HUES64 (cell line): ENCODE measurements around the gene ZNF276.
"Not testable (repeated sequence)": the region's sequence is repeated elsewhere in the genome, so short reads cannot be mapped to it uniquely, and the experiment has no call there.

Experiments used
- H3K27ac ChIP-seq: 2 replicates; pipeline ENCODE4 v1.7.0; 2013; ENCODE audit warnings: low read depth, low read length, inconsistent platforms
- H3K27me3 ChIP-seq: 2 replicates; pipeline ENCODE4 v1.6.1; 2013; ENCODE audit warnings: mild to moderate bottlenecking, low read length; ENCODE audit not compliant: insufficient read depth
- H3K36me3 ChIP-seq: 2 replicates; pipeline ENCODE4 v1.6.1; 2013; ENCODE audit warnings: mild to moderate bottlenecking, low read length; ENCODE audit not compliant: insufficient read depth
- H3K4me1 ChIP-seq: 2 replicates; pipeline ENCODE4 v1.6.1; 2013; ENCODE audit warnings: mild to moderate bottlenecking, low read length, moderate library complexity; ENCODE audit not compliant: insufficient read depth
- H3K4me3 ChIP-seq: 2 replicates; pipeline ENCODE4 v1.5.1; 2013; ENCODE audit warnings: mild to moderate bottlenecking, low read length, moderate library complexity
- H3K9ac ChIP-seq: 2 replicates; pipeline ENCODE4 v1.6.1; 2013; ENCODE audit warnings: mild to moderate bottlenecking, low read depth, low read length
- H3K9me3 ChIP-seq: 2 replicates; pipeline ENCODE4 v1.6.1; 2013; ENCODE audit warnings: low read depth, low read length; ENCODE audit not compliant: insufficient read depth
- WGBS: fragments of 150-250, 120-280 bp; methylation state at CpG from one replicate; pipeline ENCODE4 v1.1.7; 2013; ENCODE audit warnings: missing lambda C conversion rate; 5-methylcytosine and 5-hydroxymethylcytosine counted together

ZNF276 gene

GRCh38 chr16:89697161-89697615 lies 24.1 kb upstream of the ZNF276 start:
- H3K36me3 ChIP-seq, result peaks cover 48% of the 10 kb centered on the region
- H3K27me3 ChIP-seq, result no peaks in the 10 kb centered on the region
- peaks cover 6% of the 10 kb centered on the region; the same call in 1 of the 2 replicates for H3K4me1 ChIP-seq
- H3K9me3 ChIP-seq, result no peaks in the 10 kb centered on the region
- H3K9ac ChIP-seq, result no peak overlapping the region
- H3K27ac ChIP-seq, result no peak overlapping the region
- H3K4me3 ChIP-seq, result no peak overlapping the region
- 94% methylated on average over 19 of the region's 19 CpGs for WGBS

DNA sequence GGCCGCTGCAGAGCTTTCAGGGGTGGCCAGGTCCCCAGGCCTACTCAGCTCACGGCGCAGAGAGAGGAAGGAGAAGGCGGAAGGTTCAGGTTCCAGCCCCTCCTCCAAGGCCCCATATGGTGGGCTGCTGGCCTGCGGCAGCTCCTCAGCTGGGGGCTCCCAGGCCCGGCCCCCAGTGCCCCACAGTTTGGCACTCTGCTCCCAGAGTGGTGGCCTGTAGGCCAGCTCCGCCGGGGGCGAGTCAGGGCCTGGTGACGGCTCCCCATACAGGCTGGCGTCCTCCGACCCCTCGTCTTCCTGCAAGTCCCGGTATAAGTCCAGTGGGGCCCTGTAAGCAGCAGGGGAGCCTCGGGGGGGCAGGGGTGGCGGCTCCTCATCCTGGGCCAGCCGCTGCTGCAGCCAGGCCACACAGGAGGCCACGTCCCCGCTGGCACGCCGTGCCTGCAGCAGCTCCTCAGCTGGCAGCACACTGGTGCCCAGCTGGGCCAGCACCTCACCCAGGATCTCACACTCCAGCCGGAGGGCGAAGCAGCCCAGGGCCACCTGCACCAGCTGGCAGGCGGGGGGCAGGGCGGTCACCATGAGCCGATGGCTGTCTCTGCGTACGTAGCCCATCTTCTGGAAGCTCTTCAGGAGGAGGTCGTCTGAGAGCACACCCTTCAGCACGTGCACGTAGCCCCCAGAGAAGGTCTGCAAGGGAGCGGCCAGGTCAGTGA lies 23.6 kb upstream of the ZNF276 start:
- Histone ChIP-seq H3K9ac (no peak overlapping the region), H3K27ac (no peak overlapping the region), H3K27me3 (no peaks in the 10 kb centered on the region), H3K4me3 (no peak overlapping the region), H3K9me3 (no peaks in the 10 kb centered on the region), H3K36me3 (peaks cover 43% of the 10 kb centered on the region), H3K4me1 (peaks cover 6% of the 10 kb centered on the region; the same call in 1 of the 2 replicates)
- WGBS, result 94% methylated on average over 32 of the region's 32 CpGs

DNA sequence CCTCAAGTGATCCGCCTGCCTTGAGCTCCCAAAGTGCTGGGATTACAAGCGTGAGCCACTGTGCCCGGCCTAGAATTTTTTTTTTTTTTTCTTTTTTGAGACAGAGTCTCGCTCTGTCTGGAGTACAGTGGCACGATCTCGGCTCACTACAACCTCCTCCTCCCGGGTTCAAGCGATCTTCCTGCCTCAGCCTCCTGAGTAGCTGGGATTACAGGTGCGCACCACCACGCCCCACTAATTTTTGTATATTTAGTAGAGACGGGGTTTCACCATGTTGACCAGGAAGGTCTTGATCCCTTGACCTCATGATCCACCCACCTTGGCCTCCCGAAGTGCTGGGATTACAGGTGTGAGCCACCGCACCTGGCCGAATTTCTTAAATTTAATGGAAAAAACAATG lies 22.6 kb upstream of the ZNF276 start:
- not testable (repeated sequence) for H3K27me3 ChIP-seq, H3K4me1 ChIP-seq, H3K9me3 ChIP-seq, H3K27ac ChIP-seq, H3K4me3 ChIP-seq, H3K9ac ChIP-seq
- peaks cover 35% of the 10 kb centered on the region for H3K36me3 ChIP-seq
- WGBS, result 98% methylated on average over 14 of the region's 14 CpGs

- Histone ChIP-seq H3K27ac (peak overlapping the region; percentile 77; the same call in 1 of the 2 replicates), H3K9ac (peak overlapping the region; percentile 39; the same call in 1 of the 2 replicates), H3K4me3 (peak overlapping the region; percentile 42), H3K36me3 (peaks cover 28% of the 10 kb centered on the region; the same call in 1 of the 2 replicates)
- H3K4me1 ChIP-seq, H3K27me3 ChIP-seq, H3K9me3 ChIP-seq: not testable (repeated sequence)
- 71% methylated on average over 18 of the region's 18 CpGs for WGBS
Observed at GRCh38 chr16:89699629-89700099, 21.7 kb upstream of the ZNF276 start.

GRCh38 chr16:89700100-89700648 lies 21.2 kb upstream of the ZNF276 start:
- H3K9ac ChIP-seq, result peak overlapping the region; percentile 54
- H3K36me3 ChIP-seq, result peaks cover 25% of the 10 kb centered on the region; the same call in 1 of the 2 replicates
- H3K4me3 ChIP-seq, result peak overlapping the region; percentile 87
- H3K27ac ChIP-seq, result peak overlapping the region; percentile 77; the same call in 1 of the 2 replicates
- no peaks in the 10 kb centered on the region for H3K9me3 ChIP-seq
- 1% methylated on average over 30 of the region's 30 CpGs for WGBS
- H3K27me3 ChIP-seq, result peaks cover 3% of the 10 kb centered on the region; the same call in 1 of the 2 replicates
- peaks cover 6% of the 10 kb centered on the region; the same call in 1 of the 2 replicates for H3K4me1 ChIP-seq

- H3K4me1 ChIP-seq, result peaks cover 6% of the 10 kb centered on the region; the same call in 1 of the 2 replicates
- peak overlapping the region; percentile 74; the same call in 1 of the 2 replicates for H3K27ac ChIP-seq
- H3K4me3 ChIP-seq, result peak overlapping the region; percentile 87
Observed at GRCh38 chr16:89700649-89701424, 20.5 kb upstream of the ZNF276 start.

DNA sequence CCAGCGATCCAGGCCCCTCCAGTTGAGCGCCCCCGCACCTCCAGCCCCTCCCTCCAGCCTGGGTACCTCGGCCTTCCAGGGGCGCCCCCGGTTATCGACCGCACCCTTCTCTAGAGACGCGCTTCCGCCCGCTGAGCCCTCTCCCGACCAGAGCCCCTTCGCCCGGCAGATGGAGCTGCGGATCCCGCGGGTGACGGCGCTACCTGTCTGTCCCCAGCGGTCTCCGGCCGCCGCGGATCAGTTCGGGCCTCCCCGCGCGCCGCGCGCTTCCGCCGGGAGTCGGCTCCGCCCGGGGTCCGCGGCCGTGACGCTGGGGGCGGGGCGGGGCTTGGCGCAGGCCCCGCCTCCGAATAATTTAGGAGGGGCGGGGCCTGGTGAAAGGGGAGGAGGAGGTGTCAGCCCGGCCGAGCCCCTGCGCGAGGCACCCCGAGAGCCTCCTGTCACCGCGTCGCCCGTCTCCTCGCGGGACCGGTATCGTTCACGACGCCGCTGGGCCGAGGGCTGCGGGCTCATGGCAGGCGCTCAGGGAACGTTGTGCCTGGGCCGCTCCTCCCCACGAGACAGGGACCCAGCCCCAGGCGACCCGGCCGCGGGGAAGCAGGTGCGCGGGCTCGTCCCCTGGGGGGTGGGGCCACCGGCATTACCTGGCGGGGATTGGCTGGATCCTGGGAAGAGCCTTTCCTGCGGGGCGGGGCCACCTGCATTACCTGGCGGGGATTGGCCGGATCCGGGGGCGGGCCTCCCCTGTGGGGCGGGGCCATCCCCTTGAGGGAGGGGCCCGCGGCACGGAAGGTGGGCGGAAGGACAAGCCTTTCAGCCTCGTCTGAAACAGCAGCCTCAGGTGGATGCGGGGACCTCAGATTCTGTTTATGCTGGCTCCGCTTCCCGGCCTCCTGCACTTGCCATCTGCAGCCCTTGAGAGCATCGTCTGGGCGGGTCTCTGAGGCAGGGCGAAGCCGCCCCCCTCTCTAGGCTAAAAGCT lies 19.6 kb upstream of the ZNF276 start, which contains the start of gene SPATA2L:
Gene SPATA2L, minus strand, starts transcription at position 281 of the 982 bp plus-strand sequence. CDS start 473 bp downstream, outside the sequence.
- Histone ChIP-seq H3K9ac (peak within 1 kb of the TSS; percentile 54), H3K9me3 (no peaks in the 10 kb centered on the region), H3K27ac (peak within 1 kb of the TSS; percentile 74; the same call in 1 of the 2 replicates), H3K4me1 (peaks cover 6% of the 10 kb centered on the region; the same call in 1 of the 2 replicates), H3K36me3 (peaks cover 15% of the 10 kb centered on the region; the same call in 1 of the 2 replicates), H3K27me3 (peaks cover 3% of the 10 kb centered on the region; the same call in 1 of the 2 replicates), H3K4me3 (peak within 1 kb of the TSS; percentile 87)
- WGBS, result under 1% methylated on average over 97 of the region's 97 CpGs

More at GRCh38 chr16:89700649-89701424, 20.5 kb upstream of the ZNF276 start:
- peaks cover 3% of the 10 kb centered on the region; the same call in 1 of the 2 replicates for H3K27me3 ChIP-seq
- H3K36me3 ChIP-seq, result peaks cover 19% of the 10 kb centered on the region; the same call in 1 of the 2 replicates
- H3K9ac ChIP-seq, result peak overlapping the region; percentile 54
- H3K9me3 ChIP-seq, result no peaks in the 10 kb centered on the region
- 3% methylated on average over 78 of the region's 78 CpGs for WGBS

DNA sequence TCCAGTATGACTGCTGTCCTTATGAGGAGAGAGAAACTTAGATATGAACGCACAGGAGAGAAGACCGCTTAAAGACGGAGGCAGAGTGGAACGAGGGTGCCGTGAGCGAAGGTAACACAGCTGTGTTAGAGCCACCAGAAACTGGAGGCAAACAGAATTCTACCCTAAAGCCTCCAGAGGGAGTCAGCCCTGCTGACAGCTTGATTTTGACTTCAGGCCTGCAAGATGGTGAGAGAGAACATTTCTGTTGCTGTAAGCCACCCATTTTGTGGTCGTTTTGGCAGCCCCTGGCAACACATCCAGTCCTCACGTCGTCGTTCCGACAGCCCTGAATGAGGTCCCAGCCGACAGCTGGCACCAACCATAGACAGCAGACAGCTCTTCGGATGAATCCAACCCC lies 17.1 kb upstream of the ZNF276 start:
- 89% methylated on average over 13 of the region's 13 CpGs for WGBS
- H3K27ac ChIP-seq, result no peak overlapping the region

DNA sequence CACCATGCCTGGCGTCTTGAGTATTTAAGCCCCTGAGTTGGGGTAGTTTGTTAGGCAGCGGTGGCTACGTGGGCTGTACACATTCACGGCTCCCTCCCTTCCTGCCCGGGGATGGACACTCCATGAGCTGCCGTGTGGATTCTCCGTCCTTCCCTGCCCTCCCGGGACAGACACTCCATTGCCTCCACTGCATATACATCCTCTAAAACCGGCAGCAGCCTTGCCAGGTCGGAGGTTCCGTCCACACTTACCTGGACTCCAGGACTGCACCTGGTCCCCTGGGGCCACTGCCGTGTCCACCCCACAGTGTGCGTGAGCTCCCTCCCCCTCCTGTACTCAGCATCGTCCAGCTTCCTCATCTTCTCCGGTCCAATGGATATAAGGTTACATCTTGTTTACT lies 16.3 kb upstream of the ZNF276 start:
- Histone ChIP-seq H3K27me3 (peaks cover 3% of the 10 kb centered on the region; the same call in 1 of the 2 replicates), H3K27ac (no peak overlapping the region), H3K9me3 (no peaks in the 10 kb centered on the region), H3K4me3 (no peak overlapping the region), H3K4me1 (peaks cover 10% of the 10 kb centered on the region; the same call in 1 of the 2 replicates), H3K9ac (no peak overlapping the region), H3K36me3 (no peaks in the 10 kb centered on the region)
- WGBS, result 94% methylated on average over 14 of the region's 15 CpGs

More for the DNA sequence above, 17.1 kb upstream of the ZNF276 start:
- Histone ChIP-seq H3K27me3 (peaks cover 3% of the 10 kb centered on the region; the same call in 1 of the 2 replicates), H3K4me3 (no peak overlapping the region), H3K4me1 (peaks cover 10% of the 10 kb centered on the region; the same call in 1 of the 2 replicates), H3K9ac (no peak overlapping the region), H3K36me3 (0 out of 2 replicates have a peak, but pooled peaks cover under 1% of the 10 kb centered on the region), H3K9me3 (no peaks in the 10 kb centered on the region)
